HG03342 (cell line): Measurements from ENCODE around the gene TPCN2.

ENCODE experiments used
- ATAC-seq: cut with Tn5 transposase; IDR thresholded peaks from one replicate; pipeline ENCODE4 v1.9.1; 2021; ENCODE audit warnings: mild to moderate bottlenecking, moderate library complexity; ENCODE audit not compliant: unreplicated experiment

TPCN2 gene

DNA sequence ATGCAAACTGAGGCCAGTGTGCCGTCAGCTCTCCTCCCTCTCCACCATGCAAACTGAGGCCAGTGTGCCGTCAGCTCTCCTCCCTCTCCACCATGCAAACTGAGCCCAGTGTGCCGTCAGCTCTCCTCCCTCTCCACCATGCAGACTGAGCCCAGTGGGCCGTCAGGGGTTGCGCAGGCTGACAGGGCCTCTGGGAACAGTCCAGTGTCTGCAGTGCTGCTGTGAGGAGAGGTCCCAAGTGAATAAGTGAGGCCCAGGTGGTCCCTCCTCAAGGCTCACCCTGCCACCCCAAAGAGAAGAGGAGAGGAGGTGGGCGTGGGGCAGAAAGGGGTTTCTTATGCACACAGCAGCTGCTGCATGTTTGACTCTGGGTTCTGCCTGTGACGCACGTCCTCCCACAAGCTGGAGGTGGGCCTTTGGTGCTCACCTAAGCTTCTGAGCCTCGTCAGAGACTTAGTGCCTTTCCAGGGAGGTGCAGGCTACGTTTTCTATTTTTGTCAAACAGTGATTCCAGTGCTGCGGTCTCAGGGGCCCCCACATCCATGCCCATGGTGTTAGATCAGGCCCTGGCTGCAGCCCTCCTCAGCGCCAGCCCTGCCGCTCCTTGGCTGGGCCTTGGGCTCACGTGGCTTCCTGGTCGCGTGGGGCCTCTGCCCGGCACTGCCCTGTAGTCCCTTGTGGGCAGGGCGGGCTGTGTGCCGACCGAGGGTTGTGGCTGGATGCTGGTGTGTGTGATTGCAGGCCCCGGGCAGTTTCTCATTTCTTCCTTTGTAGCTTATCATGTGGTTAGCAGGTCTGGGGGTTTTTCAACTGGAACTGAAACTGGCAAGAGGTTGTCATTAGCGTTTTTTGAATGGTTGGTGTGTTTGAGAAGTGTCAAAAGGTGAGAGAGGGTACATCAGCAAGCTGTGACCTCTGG, 7.1 kb downstream of the TPCN2 start:
- peak; percentile 64 for ATAC-seq

DNA sequence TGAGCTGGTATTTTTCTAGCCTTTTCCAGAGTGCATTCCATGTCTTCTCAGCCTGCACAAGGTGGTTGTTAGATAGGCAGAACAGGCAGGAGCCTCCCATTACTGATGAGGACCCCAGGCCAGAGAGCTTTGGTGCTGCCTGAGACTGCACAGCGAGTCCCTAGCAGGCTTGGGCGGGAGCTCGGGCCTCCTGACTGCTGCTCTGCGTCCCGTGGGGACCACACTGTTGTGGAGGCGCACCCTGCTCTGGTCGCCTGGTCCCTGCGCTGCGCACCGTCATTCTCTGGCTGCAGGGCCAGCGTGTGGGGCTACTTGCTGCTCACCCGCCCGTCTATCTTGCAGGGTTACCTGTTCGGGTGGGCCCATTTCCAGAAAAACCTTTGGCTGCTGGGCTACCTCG, 8.5 kb downstream of the TPCN2 start:
- no peak for ATAC-seq

DNA sequence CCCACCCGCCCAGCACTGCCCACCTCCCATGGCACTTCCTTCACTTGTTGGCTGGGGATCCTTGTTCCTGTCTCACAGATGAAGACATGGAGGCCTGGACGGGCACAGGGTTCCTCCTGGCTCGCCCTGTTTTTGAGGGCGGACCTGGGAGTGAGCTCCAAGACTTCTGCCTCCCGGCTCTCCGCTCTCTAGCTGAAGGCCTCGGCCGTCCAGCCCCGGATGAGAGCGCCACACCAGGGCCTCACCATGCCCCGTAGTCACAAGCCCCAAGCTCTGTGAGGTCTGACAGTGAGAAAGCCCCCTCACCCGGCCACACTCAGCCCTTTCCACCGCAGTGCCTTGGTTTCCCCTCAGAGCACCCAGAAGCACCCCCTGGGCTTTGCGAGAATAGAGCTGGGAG, 9.1 kb downstream of the TPCN2 start:
- ATAC-seq = no peak

DNA sequence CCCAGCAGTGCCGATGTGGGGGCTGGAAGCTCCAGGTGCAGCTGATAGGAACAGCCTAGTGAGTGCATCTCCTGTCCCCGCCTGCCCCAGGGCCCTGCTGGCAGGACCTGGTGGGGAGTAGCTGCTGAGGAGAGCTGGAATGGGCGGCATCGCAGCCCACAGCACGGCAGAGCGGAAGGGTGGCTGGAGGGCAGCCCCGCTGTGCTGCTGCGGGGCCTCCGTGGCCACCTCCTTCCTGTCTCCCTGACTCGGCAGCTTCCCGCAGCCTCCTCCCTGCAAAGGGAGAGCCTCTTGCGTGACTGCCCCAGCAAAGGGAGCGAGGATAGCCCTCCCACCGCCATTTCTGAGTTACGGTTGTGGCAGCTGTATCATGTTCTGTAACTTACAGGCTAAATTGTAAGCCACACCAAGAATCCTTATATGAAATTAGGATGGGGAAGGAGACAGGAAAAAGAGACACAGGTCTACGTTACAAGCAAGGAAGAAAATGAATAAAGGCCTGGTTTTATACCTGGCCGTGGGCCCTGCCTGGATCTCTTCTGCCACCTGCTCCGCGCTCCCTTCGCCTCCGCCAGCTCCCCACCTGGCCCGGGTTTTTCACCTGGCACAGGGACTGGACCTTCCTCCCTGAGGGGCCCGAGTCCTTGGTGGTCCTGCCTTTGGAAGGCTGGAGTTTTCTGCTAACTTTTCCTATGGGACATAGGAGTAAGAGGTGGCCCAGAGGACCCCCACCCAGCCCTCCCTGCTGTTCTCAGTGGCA, 10.0 kb downstream of the TPCN2 start:
- ATAC-seq = no peak

DNA sequence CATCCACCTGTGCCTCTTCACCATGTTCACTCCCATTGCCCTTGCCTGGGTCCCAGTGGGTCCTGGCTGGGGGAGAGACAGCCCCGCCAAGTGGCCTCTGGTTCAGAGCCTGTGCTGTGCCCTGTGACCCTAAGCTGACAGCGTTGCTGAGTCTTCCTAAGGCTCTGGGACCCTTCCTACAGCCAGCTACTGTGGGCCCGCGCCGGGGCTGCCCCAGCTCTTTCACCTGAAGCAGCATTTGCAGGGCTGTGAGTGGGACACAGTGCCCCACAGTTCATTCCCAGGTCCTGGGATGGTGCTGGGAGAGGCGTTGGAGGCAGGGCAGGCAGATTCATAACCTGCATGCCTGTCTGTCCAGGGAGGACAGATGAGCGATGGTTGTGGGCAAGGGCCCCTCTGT, 10.7 kb downstream of the TPCN2 start:
- ATAC-seq = no peak

DNA sequence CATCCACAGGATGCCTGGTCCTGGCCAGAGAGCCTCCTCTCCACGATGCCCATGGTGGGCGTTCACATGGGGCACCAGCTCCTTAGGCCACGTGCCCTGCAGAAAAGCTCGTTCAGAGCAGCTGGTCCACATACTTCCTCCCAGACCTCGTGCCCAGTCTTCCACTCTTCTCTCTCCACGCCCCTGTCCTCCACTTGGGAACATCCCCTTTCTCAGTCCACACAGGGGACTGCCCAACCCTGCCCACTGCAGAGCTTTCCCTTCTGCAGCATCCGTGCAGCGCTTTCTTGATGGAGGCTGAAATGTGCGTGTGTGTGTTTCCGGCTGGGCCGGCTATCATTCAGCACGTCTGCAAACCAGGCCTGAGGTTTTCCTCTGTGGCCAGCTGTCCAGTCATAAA, 11.3 kb downstream of the TPCN2 start:
- no peak for ATAC-seq

- ATAC-seq = no peak
Observed at GRCh38 chr11:69060806-69061712, 12.3 kb downstream of the TPCN2 start.

GRCh38 chr11:69061713-69062053, 13.0 kb downstream of the TPCN2 start:
- no peak for ATAC-seq

DNA sequence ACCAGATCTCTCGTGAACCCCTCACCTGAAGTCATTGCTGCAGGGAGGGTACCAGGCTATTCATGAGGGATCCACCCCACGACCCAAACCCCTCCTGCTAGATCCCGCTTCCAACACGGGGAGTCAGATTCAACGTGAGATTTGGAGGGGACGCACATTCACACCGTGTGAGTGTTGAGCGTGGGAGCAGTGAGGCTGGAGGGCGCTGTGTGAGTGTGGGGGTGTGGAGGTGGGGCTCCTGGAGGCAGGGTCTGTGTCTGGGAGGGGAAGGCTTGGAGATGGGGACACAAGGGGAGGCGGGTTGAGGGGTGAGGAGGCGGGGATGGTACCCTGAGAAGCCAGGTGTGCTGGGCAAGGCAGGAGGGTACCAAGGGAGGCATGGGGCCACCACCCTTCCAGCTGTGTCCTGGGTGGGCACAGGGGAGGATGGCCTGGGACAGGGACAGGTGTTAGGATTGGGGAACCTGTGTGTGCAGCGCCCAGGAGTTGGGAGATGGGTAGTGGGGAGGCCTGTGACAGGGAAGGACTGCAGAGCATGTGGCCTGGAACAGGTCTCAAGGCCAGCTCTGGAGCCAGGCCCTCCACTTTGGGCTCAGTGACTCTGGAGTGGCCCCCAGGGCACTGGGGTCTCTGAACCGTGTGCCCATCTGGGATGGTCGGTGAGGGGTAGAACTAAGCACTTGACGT, 13.6 kb downstream of the TPCN2 start:
- ATAC-seq = no peak

DNA sequence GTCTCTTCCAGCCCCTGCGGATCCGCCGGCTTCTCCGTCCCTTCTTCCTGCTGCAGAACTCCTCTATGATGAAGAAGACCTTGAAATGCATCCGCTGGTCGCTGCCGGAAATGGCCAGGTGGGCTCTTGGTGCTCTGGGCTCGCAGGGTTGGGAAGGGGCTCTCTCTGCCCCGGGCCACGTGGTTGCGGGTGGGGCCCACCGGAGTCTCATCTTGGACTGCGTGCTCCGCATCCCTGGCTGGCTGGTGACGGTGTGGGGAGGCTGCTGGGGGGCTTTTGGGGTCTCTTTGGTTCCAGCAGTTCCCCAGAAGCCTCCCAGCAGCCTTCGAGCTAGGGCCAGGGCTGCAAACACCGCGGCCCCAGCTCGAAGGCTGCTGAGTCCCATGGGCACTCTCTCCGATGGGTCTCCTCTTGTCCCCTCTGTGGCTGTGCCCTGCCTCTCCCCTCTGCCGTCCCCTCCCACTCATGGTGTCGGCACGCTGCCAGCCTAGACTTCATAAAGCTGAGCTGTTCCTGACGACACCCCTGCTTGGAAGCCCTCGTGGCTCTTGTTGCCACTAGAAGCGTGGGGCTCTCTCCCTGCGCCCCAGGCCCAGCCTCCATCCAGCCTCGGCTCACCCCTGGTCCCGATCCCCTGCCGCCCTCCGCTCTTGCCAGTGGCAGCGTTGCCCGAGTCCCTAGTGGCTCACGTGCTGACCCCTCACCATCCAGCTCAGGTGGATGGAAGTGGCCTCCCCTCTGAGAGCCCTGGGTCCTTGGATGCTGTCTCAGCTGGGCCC, 14.3 kb downstream of the TPCN2 start:
- no peak for ATAC-seq

- ATAC-seq = no peak
Observed at GRCh38 chr11:69063652-69064260, 15.0 kb downstream of the TPCN2 start.

- no peak for ATAC-seq
Observed at GRCh38 chr11:69064394-69064957, 15.7 kb downstream of the TPCN2 start.

GRCh38 chr11:69065147-69065710, 16.5 kb downstream of the TPCN2 start:
- ATAC-seq = no peak

DNA sequence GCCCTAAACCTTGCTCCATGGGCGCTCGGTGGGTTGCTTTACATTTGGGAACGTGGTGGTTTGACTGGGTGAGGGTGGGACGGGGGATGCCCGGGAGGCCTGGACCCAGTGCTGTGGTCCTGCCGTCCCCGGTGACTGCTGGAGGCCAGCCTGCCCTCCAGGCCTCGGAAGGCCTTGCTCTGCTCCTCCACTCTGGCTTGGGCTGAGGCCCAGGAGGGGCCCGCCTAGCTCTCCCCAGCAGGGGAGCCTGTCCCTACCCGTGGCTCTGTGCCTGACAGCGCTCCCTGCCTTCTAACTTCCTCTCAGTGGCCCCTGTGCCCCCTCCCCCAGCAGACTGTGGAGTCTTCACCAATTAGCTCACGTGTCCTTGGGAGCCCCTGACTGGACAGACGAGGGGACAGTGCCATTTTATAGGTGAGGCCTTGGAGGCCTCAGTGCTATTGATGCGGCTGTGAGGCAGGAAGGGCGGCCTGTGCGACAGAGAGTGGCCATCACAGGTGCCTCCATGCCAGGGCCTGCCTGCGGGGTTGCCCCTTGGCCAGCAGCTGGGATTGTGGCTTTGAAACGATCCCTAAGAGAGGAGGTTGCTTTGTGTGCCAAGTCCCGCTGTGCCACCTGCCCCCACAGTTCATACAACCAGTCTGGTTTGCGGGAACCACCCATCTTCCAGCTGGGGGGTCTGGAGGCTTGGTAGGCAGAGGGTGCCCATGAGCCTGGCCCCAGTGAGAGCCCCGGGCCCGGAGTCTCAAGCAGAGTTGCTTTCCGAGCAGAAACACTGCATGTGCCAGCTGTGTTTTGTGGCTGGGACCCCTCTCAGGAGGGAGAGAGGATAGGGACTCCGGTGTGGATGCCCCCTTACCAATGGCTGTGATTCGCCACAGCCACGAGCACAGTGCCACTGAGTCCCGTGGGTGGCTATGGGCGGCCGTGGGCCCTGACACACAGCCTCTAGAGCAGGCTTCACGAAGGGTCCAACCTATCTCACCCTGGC, 17.7 kb downstream of the TPCN2 start:
- ATAC-seq = no peak

DNA sequence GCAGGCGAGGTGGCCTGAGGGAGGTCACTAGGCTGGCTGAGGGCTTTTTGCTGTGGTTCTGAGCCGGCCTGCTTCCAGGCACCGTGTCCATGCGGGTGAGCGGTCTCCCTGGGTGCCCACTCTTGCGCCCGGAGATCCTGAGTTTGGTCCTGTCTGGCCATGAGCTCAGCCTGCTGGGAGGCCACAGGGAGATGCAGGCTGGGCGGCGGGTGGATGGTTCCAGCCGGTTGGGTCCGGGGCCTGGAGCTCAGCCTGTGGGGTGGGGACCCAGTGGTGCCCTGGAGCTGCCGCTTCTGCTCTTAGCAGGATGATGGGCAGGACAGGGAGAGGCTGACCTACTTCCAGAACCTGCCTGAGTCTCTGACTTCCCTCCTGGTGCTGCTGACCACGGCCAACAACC, 18.5 kb downstream of the TPCN2 start:
- no peak for ATAC-seq

GRCh38 chr11:69071086-69071800, 22.5 kb downstream of the TPCN2 start:
- ATAC-seq = no peak

DNA sequence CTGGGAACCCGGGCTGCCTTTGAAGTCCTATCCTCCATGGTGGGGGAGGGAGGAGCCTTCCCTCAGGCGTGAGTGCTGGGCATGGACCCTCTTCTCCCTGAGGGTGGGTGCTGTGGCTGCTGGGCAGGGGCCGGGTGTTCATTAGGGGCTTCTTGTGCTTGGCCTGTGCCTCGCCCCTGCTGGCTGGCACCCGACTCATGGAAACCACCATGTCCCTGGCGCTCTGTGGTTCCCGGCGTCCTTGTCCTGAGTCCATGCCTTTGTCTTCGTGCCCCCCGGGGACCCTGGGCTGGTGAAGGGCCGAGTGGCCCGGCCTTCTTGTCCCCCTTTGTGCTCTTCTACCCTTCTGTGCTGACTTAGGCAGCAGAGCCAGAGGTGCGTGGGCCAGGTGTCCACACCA, 23.2 kb downstream of the TPCN2 start:
- no peak for ATAC-seq
